LNCAP (cell line): ENCODE data around the gene UBAP1L.
A peak's percentile ranks its signal among the peaks of the same experiment; 100 is the strongest.

Source experiments
- CTCF ChIP-seq: fragments of 450-650 bp; IDR thresholded peaks from 2 replicates; pipeline ENCODE4 v1.5.1; 2017; ENCODE audit warnings: mild to moderate bottlenecking

Gene UBAP1L

GRCh38 chr15:65083262-65083701, 31.7 kb downstream of the UBAP1L start:
- no peak for TF ChIP-seq CTCF

DNA sequence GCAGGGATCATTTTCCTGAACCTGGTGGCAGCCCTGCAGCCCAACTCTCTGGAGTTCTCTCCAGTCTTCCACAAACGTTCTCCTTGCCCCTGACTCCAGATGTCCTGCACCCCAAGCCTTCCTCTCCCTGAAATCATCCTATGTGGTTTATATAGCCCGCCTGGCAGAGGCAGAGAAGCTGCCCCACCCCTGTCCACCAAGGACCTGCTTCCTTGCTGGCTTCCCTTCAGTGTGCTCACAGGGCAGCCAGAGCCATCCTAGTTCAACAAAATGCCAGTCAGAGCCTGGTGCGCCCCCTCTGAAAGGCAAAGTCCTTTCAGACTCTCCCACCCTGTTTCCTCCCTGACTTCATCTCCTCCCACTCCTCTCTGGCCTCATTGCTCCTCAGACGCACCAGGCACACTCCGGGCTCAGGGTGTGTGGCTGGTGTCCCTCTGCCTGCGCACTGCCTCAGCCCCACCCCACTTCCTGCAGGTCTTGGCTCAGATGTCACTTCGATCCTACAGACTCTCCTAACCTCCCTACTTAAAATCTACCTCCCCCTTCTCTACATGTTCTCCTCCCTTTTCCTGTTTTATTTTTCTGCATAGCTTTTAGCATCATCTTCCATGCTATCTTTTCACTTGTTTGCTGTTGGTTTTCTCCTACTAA, 32.6 kb downstream of the UBAP1L start:
- TF ChIP-seq CTCF: no peak

- no peak for TF ChIP-seq CTCF
These were observed 33.2 kb downstream of the UBAP1L start for GRCh38 chr15:65081758-65082157.

DNA sequence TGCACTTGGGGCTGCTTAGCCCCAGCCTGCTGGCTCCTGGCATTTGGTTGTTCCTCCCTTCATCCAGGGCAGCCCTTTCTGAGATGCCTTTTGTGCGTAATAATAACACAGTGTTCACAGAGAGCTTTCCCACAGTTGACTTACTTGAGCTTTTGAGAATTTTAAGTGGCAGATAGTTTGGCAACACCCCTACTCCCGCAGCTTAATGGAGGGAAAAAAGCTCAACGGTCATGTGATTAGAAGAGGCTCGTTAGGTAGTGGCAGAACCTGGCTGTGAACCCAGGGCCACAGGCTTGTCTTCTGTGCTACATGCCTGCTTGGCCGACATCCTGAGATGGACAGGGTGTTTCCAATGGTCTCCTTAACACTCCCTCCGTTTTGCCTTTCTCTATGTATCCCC, 33.7 kb downstream of the UBAP1L start:
- no peak for TF ChIP-seq CTCF

DNA sequence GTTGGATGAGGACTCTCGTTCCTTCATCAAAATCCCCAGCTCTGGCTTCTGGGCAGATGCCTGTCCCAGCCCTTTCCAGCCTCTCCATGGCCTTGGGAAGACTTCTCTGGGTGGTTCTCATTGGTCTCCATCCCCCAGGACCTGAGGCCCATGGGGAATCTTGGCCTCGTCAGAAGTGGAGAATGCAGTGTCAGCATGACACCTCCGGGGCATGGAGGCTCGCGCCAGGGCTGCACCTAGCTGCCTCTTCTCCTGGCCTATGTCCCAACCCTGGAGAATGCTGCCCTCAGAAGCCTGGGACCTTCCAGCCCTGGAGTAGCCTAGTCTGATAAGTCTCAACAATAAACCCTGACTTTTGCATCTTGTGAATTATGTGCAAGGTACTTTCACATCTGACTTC, 35.4 kb downstream of the UBAP1L start:
- no peak for TF ChIP-seq CTCF

DNA sequence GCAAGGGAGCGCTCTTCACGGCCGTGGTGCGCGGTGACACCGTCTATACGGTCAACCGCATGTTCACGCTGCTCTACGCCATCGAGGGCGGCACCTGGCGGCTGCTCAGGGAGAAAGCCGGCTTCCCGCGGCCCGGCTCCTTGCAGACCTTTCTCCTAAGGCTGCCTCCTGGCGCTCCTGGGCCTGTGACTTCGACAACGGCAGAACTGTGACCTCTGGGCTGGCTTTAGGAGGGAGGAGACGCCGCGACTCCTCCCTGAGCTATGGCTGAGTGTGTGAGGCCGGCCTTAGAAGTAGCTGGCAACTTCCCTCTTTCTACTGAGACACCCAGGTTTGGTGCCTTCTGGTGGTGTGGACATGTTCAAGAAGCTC, 37.0 kb downstream of the UBAP1L start:
- peak; percentile 29; the same call in 1 of the 2 replicates for TF ChIP-seq CTCF

DNA sequence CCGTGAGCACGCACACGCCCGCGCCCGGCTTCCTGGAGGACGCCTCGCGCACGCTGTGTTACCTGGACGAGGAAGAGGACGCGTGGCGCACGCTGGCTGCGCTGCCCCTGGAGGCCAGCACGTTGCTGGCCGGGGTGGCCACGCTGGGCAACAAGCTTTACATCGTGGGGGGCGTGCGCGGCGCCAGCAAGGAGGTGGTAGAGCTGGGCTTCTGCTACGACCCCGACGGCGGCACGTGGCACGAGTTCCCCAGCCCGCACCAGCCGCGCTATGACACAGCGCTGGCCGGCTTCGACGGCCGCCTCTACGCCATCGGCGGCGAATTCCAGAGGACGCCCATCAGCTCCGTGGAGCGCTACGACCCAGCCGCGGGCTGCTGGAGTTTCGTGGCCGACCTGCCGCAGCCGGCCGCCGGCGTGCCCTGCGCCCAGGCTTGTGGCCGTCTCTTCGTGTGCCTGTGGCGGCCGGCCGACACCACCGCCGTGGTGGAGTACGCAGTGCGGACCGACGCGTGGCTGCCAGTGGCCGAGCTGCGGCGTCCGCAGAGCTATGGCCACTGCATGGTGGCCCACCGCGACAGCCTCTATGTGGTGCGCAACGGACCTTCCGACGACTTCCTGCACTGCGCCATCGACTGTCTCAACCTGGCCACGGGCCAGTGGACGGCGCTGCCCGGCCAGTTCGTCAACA, 37.6 kb downstream of the UBAP1L start:
- no peak for TF ChIP-seq CTCF
